Thymus (tissue), 14 donors: ENCODE measurements around the gene SLC25A22. TPM values are rescaled to one million over a fixed set of nuclear protein-coding genes. Genes with fewer than 3 reads are reported as not detected.

Source experiments
- DNase-seq, 9 donors: peaks; one replicate each; pipeline ENCODE4 v3.0.0-alpha.2; 2013; ENCODE audit warnings: low spot score in 9 of 9, low read depth in 6 of 9, missing footprints in 1 of 9
- H3K27ac ChIP-seq, 2 donors: one replicate each; pipeline ENCODE4 v1.5.1; 2013; ENCODE audit warnings: control low read depth in 1 of 2, low read depth in 1 of 2, low read length in 1 of 2, mild to moderate bottlenecking in 1 of 2, moderate library complexity in 1 of 2
- H3K27me3 ChIP-seq, 2 donors: one replicate each; pipeline ENCODE4 v1.5.1; 2013; ENCODE audit warnings: low read length in 1 of 2; ENCODE audit not compliant: control insufficient read depth in 2 of 2, insufficient read depth in 1 of 2
- H3K36me3 ChIP-seq, 2 donors: one replicate each; pipeline ENCODE4 v1.5.1; 2013; ENCODE audit warnings: low read length in 1 of 2, mild to moderate bottlenecking in 1 of 2, moderate library complexity in 1 of 2; ENCODE audit not compliant: control insufficient read depth in 2 of 2, insufficient read depth in 2 of 2
- H3K4me1 ChIP-seq, 2 donors: one replicate each; pipeline ENCODE4 v1.5.1; 2013; ENCODE audit warnings: low read length in 2 of 2; ENCODE audit not compliant: control insufficient read depth in 2 of 2, insufficient read depth in 2 of 2
- H3K4me3 ChIP-seq, 2 donors: one replicate each; pipeline ENCODE4 v1.5.1; 2013; ENCODE audit warnings: low read length in 2 of 2, control low read depth in 1 of 2, mild to moderate bottlenecking in 1 of 2
- H3K9me3 ChIP-seq, 2 donors: one replicate each; pipeline ENCODE4 v1.5.1; 2013; ENCODE audit warnings: low read length in 1 of 2, mild to moderate bottlenecking in 1 of 2; ENCODE audit not compliant: control insufficient read depth in 2 of 2, insufficient read depth in 1 of 2
- WGBS: extraction: QIAGEN DNeasy Blood & Tissue Kit; methylation state at CpG from one replicate; pipeline ENCODE4 v1.1.7; 2013; 5-methylcytosine and 5-hydroxymethylcytosine counted together
- long read RNA-seq, 10 donors: transcript quantifications; one replicate each; lab custom pipeline, GENCODE V29; 2026
- polyA plus RNA-seq: library from polyadenylated mRNA; stranded (reverse); fragments of 200-250 nt; gene quantifications from one replicate; pipeline ENCODE4 v1.2.3, GENCODE V29; 2013
- total RNA-seq: library from RNA; stranded (reverse); fragments of 120-200 nt; gene quantifications from one replicate; pipeline ENCODE4 v1.2.4, GENCODE V29; 2013
- donor health status: healthy.

SLC25A22 gene
- total RNA-seq (5.7 TPM), polyA plus RNA-seq (11.8 TPM)
- long read RNA-seq, donor 1, result 0 reads
- long read RNA-seq, donor 2, result 0 reads
- long read RNA-seq, donor 3, partial matches to known transcripts, result 0 of 3 reads
- long read RNA-seq, donor 3, other reads (novel, unspliced or antisense), result 0 of 3 reads
- long read RNA-seq, donor 4, partial matches to known transcripts, result 0 of 3 reads
- long read RNA-seq, donor 4, other reads (novel, unspliced or antisense), result 0 of 3 reads
- long read RNA-seq, donor 5, transcript SLC25A22-228 (10 exons, 2,692 nt), result major isoform, 5 of 7 reads
- long read RNA-seq, donor 5, partial matches to known transcripts, result 0 of 7 reads
- long read RNA-seq, donor 5, other reads (novel, unspliced or antisense), result 0 of 7 reads
- long read RNA-seq, donor 6, partial matches to known transcripts, result 0 of 2 reads
- long read RNA-seq, donor 6, other reads (novel, unspliced or antisense), result 0 of 2 reads
- long read RNA-seq, donor 7, partial matches to known transcripts, result 11 of 11 reads
- long read RNA-seq, donor 7, other reads (novel, unspliced or antisense), result 0 of 11 reads
- long read RNA-seq, donor 8, partial matches to known transcripts, result 0 of 2 reads
- long read RNA-seq, donor 8, other reads (novel, unspliced or antisense), result 0 of 2 reads
- long read RNA-seq, donor 9, partial matches to known transcripts, result 0 of 2 reads
- long read RNA-seq, donor 9, other reads (novel, unspliced or antisense), result 0 of 2 reads
- long read RNA-seq, donor 10, partial matches to known transcripts, result 0 of 4 reads
- long read RNA-seq, donor 10, other reads (novel, unspliced or antisense), result 0 of 4 reads

- Histone ChIP-seq H3K4me1 (peaks cover 22 to 38% of the 10 kb centered on the region in 2 donors), H3K27ac (peak within 1 kb of the TSS; percentile 90 to 92)
- WGBS, result 4% methylated on average over 69 of the region's 69 CpGs
Measured at GRCh38 chr11:798093-798713, at the start of gene SLC25A22. Gene SLC25A22, minus strand, starts transcription at chr11:798281. Its CDS starts 3,275 bp downstream, at chr11:795006.

GRCh38 chr11:847876-848275, 49.8 kb upstream of the SLC25A22 start:
- Histone ChIP-seq H3K4me1 (peaks cover 17 to 45% of the 10 kb centered on the region in 2 donors), H3K27ac (no peak overlapping the region), H3K9me3 (no peaks in the 10 kb centered on the region), H3K4me3 (no peak overlapping the region), H3K36me3 (no peaks in the 10 kb centered on the region), H3K27me3 (peaks cover 23 to 79% of the 10 kb centered on the region in 2 donors)
- 75% methylated on average over 18 of the region's 18 CpGs for WGBS
- DNase-seq, result no peak

More at GRCh38 chr11:798093-798713, at the start of gene SLC25A22:
- peak within 1 kb of the TSS; percentile 81 to 82 for H3K4me3 ChIP-seq
- no peaks in the 10 kb centered on the region for H3K27me3 ChIP-seq
- peaks cover 37 to 56% of the 10 kb centered on the region in 2 donors for H3K36me3 ChIP-seq
- DNase-seq, result peak in 5 of 9 donors; percentile 57 to 83 (median 75)
- peaks cover 0 to 3% of the 10 kb centered on the region in 2 donors for H3K9me3 ChIP-seq

GRCh38 chr11:846496-847098, 48.5 kb upstream of the SLC25A22 start:
- Histone ChIP-seq H3K36me3 (no peaks in the 10 kb centered on the region), H3K9me3 (no peaks in the 10 kb centered on the region), H3K27me3 (peaks cover 23 to 78% of the 10 kb centered on the region in 2 donors), H3K27ac (no peak overlapping the region), H3K4me1 (peaks cover 17 to 48% of the 10 kb centered on the region in 2 donors), H3K4me3 (no peak overlapping the region)
- 89% methylated on average over 11 of the region's 11 CpGs for WGBS
- no peak for DNase-seq

- no peak overlapping the region for H3K27ac ChIP-seq
Measured at GRCh38 chr11:845872-846495, 47.9 kb upstream of the SLC25A22 start.

GRCh38 chr11:844693-845644, 46.9 kb upstream of the SLC25A22 start:
- WGBS, result 54% methylated on average over 31 of the region's 31 CpGs
- H3K9me3 ChIP-seq, result no peaks in the 10 kb centered on the region
- DNase-seq, result peak in 1 of 9 donors; percentile 58
- peaks cover 23 to 60% of the 10 kb centered on the region in 2 donors for H3K4me1 ChIP-seq
- H3K36me3 ChIP-seq, result peaks cover 3 to 4% of the 10 kb centered on the region in 2 donors
- peak overlapping the region in 1 of 2 donors; percentile 72 for H3K27ac ChIP-seq
- H3K4me3 ChIP-seq, result no peak overlapping the region
- peaks cover 17 to 62% of the 10 kb centered on the region in 2 donors for H3K27me3 ChIP-seq

More at GRCh38 chr11:845872-846495, 47.9 kb upstream of the SLC25A22 start:
- WGBS, result 65% methylated on average over 8 of the region's 8 CpGs
- Histone ChIP-seq H3K9me3 (no peaks in the 10 kb centered on the region), H3K27me3 (peaks cover 23 to 72% of the 10 kb centered on the region in 2 donors), H3K4me3 (no peak overlapping the region), H3K36me3 (no peaks in the 10 kb centered on the region), H3K4me1 (peaks cover 24 to 55% of the 10 kb centered on the region in 2 donors)
- no peak for DNase-seq

- Histone ChIP-seq H3K36me3 (peaks cover 12 to 13% of the 10 kb centered on the region in 2 donors), H3K9me3 (no peaks in the 10 kb centered on the region), H3K27me3 (peaks cover 14 to 58% of the 10 kb centered on the region in 2 donors), H3K27ac (peak overlapping the region; percentile 68 to 72), H3K4me1 (peaks cover 21 to 56% of the 10 kb centered on the region in 2 donors), H3K4me3 (peak overlapping the region; percentile 44 to 94)
- no peak for DNase-seq
- 18% methylated on average over 25 of the region's 25 CpGs for WGBS
Measured at GRCh38 chr11:843818-844692, 46.0 kb upstream of the SLC25A22 start.

- peaks cover 19 to 21% of the 10 kb centered on the region in 2 donors for H3K36me3 ChIP-seq
- peak overlapping the region; percentile 68 to 72 for H3K27ac ChIP-seq
- H3K9me3 ChIP-seq, result no peaks in the 10 kb centered on the region
- WGBS, result under 1% methylated on average over 53 of the region's 53 CpGs
- no peak for DNase-seq
- peak overlapping the region; percentile 44 to 94 for H3K4me3 ChIP-seq
- peaks cover 14 to 49% of the 10 kb centered on the region in 2 donors for H3K27me3 ChIP-seq
- H3K4me1 ChIP-seq, result peaks cover 13 to 48% of the 10 kb centered on the region in 2 donors
Measured at GRCh38 chr11:843086-843734, 45.1 kb upstream of the SLC25A22 start.
